H9 (cell line): ENCODE data around the gene IGF2. TPM values are rescaled to one million over a fixed set of nuclear protein-coding genes. Genes with fewer than 3 reads are reported as not detected.

ENCODE experiments used
- DNase-seq: peaks from one replicate; pipeline ENCODE4 v3.0.0-alpha.2; 2017
- H2AFZ ChIP-seq: one replicate; pipeline ENCODE4 v1.6.1; 2013; ENCODE audit warnings: mild to moderate bottlenecking, low read length, control low read depth, moderate library complexity
- H2AK5ac ChIP-seq: 2 replicates; pipeline ENCODE4 v1.6.1; 2013; ENCODE audit warnings: low read length, control low read depth, mixed read lengths; ENCODE audit not compliant: insufficient read length
- H2BK120ac ChIP-seq: one replicate; pipeline ENCODE4 v1.6.1; 2013; ENCODE audit warnings: low read depth, mild to moderate bottlenecking, low read length, control low read depth, inconsistent platforms; ENCODE audit not compliant: poor library complexity, severe bottlenecking
- H2BK12ac ChIP-seq: 2 replicates; pipeline ENCODE4 v1.6.1; 2013; ENCODE audit warnings: low read length, control low read depth, mixed read lengths, low read depth; ENCODE audit not compliant: insufficient read length
- H2BK15ac ChIP-seq: 2 replicates; pipeline ENCODE4 v1.6.1; 2013; ENCODE audit warnings: low read depth, low read length, control low read depth
- H2BK20ac ChIP-seq: one replicate; pipeline ENCODE4 v1.6.1; 2013; ENCODE audit warnings: low read depth, mild to moderate bottlenecking, low read length, control low read depth, inconsistent platforms; ENCODE audit not compliant: poor library complexity, severe bottlenecking
- H2BK5ac ChIP-seq: 2 replicates; pipeline ENCODE4 v1.6.1; 2013; ENCODE audit warnings: low read length, control low read depth, mixed read lengths; ENCODE audit not compliant: insufficient read length
- H3K14ac ChIP-seq: 2 replicates; pipeline ENCODE4 v1.6.1; 2013; ENCODE audit warnings: low read length, control low read depth; ENCODE audit not compliant: insufficient read depth
- H3K18ac ChIP-seq: 2 replicates; pipeline ENCODE4 v1.6.1; 2013; ENCODE audit warnings: low read depth, mild to moderate bottlenecking, mixed read lengths, low read length, control low read depth; ENCODE audit not compliant: insufficient read length
- H3K23ac ChIP-seq: 2 replicates; pipeline ENCODE4 v1.6.1; 2013; ENCODE audit warnings: low read length, control low read depth, mixed read lengths, low read depth; ENCODE audit not compliant: insufficient read length
- H3K23me2 ChIP-seq: 2 replicates; pipeline ENCODE4 v1.6.1; 2013; ENCODE audit warnings: low read depth, mild to moderate bottlenecking, mixed read lengths, low read length, control low read depth; ENCODE audit not compliant: insufficient read length, poor library complexity, severe bottlenecking
- H3K27ac ChIP-seq: 2 replicates; pipeline ENCODE4 v1.5.1; 2013; ENCODE audit warnings: low read length, control low read depth, mixed read lengths, low read depth; ENCODE audit not compliant: insufficient read length
- H3K27me3 ChIP-seq: 2 replicates; pipeline ENCODE4 v1.6.1; 2013; ENCODE audit warnings: low read length, control low read depth, inconsistent platforms; ENCODE audit not compliant: insufficient read depth
- H3K4ac ChIP-seq: 2 replicates; pipeline ENCODE4 v1.6.1; 2013; ENCODE audit warnings: low read depth, mild to moderate bottlenecking, control low read depth, inconsistent platforms, low read length, moderate library complexity
- H3K4me1 ChIP-seq: 2 replicates; pipeline ENCODE4 v1.6.1; 2013; ENCODE audit warnings: low read length, control low read depth, inconsistent platforms; ENCODE audit not compliant: insufficient read depth
- H3K4me2 ChIP-seq: 2 replicates; pipeline ENCODE4 v1.6.1; 2013; ENCODE audit warnings: low read length, control low read depth, mixed read lengths; ENCODE audit not compliant: insufficient read length, insufficient read depth
- H3K56ac ChIP-seq: 2 replicates; pipeline ENCODE4 v1.6.1; 2013; ENCODE audit warnings: low read depth, mild to moderate bottlenecking, mixed read lengths, low read length, control low read depth; ENCODE audit not compliant: insufficient read length
- H3K79me1 ChIP-seq: 2 replicates; pipeline ENCODE4 v1.6.1; 2013; ENCODE audit warnings: low read depth, mild to moderate bottlenecking, moderate library complexity, low read length, control low read depth, inconsistent platforms; ENCODE audit not compliant: insufficient read depth, poor library complexity, severe bottlenecking
- H3K79me2 ChIP-seq: 2 replicates; pipeline ENCODE4 v1.6.1; 2013; ENCODE audit warnings: low read length, control low read depth, inconsistent platforms; ENCODE audit not compliant: insufficient read depth
- H3K9ac ChIP-seq: 2 replicates; pipeline ENCODE4 v1.6.1; 2013; ENCODE audit warnings: low read length, control low read depth, mixed read lengths; ENCODE audit not compliant: insufficient read length; ENCODE audit errors: extremely low read depth
- H3K9me3 ChIP-seq: one replicate; pipeline ENCODE4 v1.6.1; 2013; ENCODE audit warnings: low read depth, low read length, inconsistent platforms; ENCODE audit not compliant: control insufficient read depth
- H3T11ph ChIP-seq: one replicate; pipeline ENCODE4 v1.6.1; 2013; ENCODE audit warnings: mild to moderate bottlenecking, low read length, control low read depth, inconsistent platforms
- H4K20me1 ChIP-seq: one replicate; pipeline ENCODE4 v1.6.1; 2013; ENCODE audit not compliant: control insufficient read depth, insufficient read length, insufficient read depth
- H4K5ac ChIP-seq: 2 replicates; pipeline ENCODE4 v1.6.1; 2013; ENCODE audit warnings: low read depth, mild to moderate bottlenecking, mixed read lengths, low read length, control low read depth; ENCODE audit not compliant: insufficient read length
- H4K8ac ChIP-seq: replicated peaks from 2 replicates; pipeline ENCODE4 v1.6.1; 2013; ENCODE audit warnings: low read length, control low read depth, mixed read lengths, low read depth; ENCODE audit not compliant: insufficient read length
- H4K91ac ChIP-seq: 2 replicates; pipeline ENCODE4 v1.6.1; 2013; ENCODE audit warnings: low read depth, mild to moderate bottlenecking, moderate library complexity, mixed read lengths, low read length, control low read depth; ENCODE audit not compliant: insufficient read length
- H3K27ac Mint-ChIP-seq, 3 experiments: 2 replicates in 2 of 3; 3 replicates in 1 of 3; pipeline ENCODE4 v1.8.0; 2020 to 2021; ENCODE audit warnings: mixed read lengths in 3 of 3, mild to moderate bottlenecking in 1 of 3, moderate library complexity in 1 of 3
- H3K27me3 Mint-ChIP-seq: 2 replicates; pipeline ENCODE4 v1.8.0; 2021; ENCODE audit warnings: low read depth, mild to moderate bottlenecking, moderate library complexity, mixed read lengths
- H3K36me3 Mint-ChIP-seq, 3 experiments: 2 replicates in 2 of 3; 3 replicates in 1 of 3; pipeline ENCODE4 v1.8.0; 2020 to 2021; ENCODE audit warnings: low read depth in 3 of 3, mixed read lengths in 3 of 3; ENCODE audit not compliant: insufficient read depth in 1 of 3
- H3K4me1 Mint-ChIP-seq, 2 experiments: 2 replicates each; pipeline ENCODE4 v1.8.0; 2020; ENCODE audit warnings: mixed read lengths in 2 of 2
- H3K4me3 Mint-ChIP-seq, 2 experiments: 2 replicates in 1 of 2; 3 replicates in 1 of 2; pipeline ENCODE4 v1.8.0; 2020 to 2021; ENCODE audit warnings: mild to moderate bottlenecking in 2 of 2, mixed read lengths in 2 of 2, moderate library complexity in 1 of 2
- H3K9me3 Mint-ChIP-seq, 2 experiments: 2 replicates in 1 of 2; 3 replicates in 1 of 2; pipeline ENCODE4 v1.8.0; 2020; ENCODE audit warnings: mild to moderate bottlenecking in 2 of 2, mixed read lengths in 2 of 2, moderate library complexity in 1 of 2
- WGBS: extraction: QIAGEN DNeasy Blood & Tissue Kit; methylation state at CpG from one replicate; pipeline ENCODE4 v1.1.7; 2013; ENCODE audit warnings: missing lambda C conversion rate, low lambda C conversion rate, mixed read lengths; ENCODE audit not compliant: insufficient read length; ENCODE audit errors: extremely low coverage; 5-methylcytosine and 5-hydroxymethylcytosine counted together
- total RNA-seq: library from RNA; stranded (reverse); gene quantifications from 2 replicates; pipeline ENCODE4 v1.2.1, GENCODE V29; 2021
- TF ChIP-seq, protein P1 (sequence below): fragments of 200-600 bp; sonication (generic); conservative IDR thresholded peaks from 3 replicates; pipeline ENCODE4 v1.8.0; 2021; ENCODE audit warnings: antibody characterized with exemption, mild to moderate bottlenecking

IGF2 gene
- total RNA-seq, 1 experiment from 2014 or later: 2.8 TPM

DNA sequence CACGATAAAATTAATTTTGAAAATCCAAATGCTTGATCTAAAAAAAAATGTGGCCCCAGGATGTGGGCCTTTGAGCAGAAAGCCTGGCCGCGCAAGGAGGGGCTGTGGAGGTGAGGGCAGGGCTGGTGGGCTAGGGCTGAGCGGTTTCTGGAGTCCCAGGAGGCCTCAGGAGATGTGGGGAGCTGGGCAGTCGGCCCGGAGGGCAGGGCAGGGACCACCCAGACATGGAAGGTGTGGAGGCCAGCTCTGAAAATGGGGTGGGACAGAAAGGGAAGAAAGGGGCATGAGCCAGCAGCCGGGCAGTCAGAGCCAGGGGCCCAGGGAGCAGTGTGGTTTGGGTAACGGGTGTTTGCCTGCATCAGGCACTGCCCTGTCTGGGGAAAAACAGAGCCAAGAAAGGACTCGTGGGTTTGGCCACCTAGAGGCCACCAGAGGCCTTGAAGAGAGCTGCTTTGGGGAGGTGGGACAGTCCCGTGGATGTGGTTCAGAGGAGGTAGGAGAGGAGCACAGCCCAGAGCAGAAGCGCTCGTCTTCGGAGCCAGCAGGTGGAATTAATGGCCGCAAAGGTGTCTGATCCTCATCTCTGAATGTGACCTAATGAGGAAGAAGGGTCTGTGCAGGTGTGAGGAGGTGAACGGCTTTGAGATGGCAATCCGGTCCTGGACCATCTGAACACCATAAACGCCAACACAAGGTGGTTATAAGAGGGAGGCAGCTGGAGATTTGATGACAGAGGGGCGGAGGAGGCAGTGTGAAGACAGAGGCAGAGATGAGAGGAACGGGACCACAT lies 50.2 kb downstream of the IGF2 start:
- Histone ChIP-seq H4K20me1 (no peaks in the 10 kb centered on the region), H3K27me3 (no peaks in the 10 kb centered on the region), H4K91ac (no peak overlapping the region), H2BK20ac (no peak overlapping the region), H3T11ph (no peak overlapping the region), H3K9ac (no peak overlapping the region), H2BK15ac (no peak overlapping the region), H4K5ac (no peak overlapping the region), H3K14ac (no peak overlapping the region), H3K4me2 (no peak overlapping the region), H3K79me1 (no peaks in the 10 kb centered on the region), H3K23me2 (no peaks in the 10 kb centered on the region), H2AFZ (no peak overlapping the region), H3K56ac (no peak overlapping the region), H3K9me3 (no peaks in the 10 kb centered on the region), H3K27ac (no peak overlapping the region), H3K18ac (no peak overlapping the region), H2BK120ac (no peak overlapping the region), H3K23ac (no peak overlapping the region), H2BK5ac (no peak overlapping the region), H2BK12ac (no peak overlapping the region), H3K4me1 (no peaks in the 10 kb centered on the region), H3K4ac (no peak overlapping the region), H3K79me2 (no peaks in the 10 kb centered on the region), H2AK5ac (no peak overlapping the region), H4K8ac (no peak overlapping the region)
- Mint-ChIP-seq H3K36me3 (peaks cover 2 to 15% (median 4%) of the 10 kb centered on the region in 3 experiments; a peak in 5 of 7 replicates), H3K9me3 (peaks cover 10% of the 10 kb centered on the region in 2 experiments), H3K27me3 (peaks cover 54% of the 10 kb centered on the region), H3K27ac (no peak overlapping the region), H3K4me3 (no peak overlapping the region), H3K4me1 (peaks cover 5 to 9% of the 10 kb centered on the region in 2 experiments; a peak in 3 of 4 replicates)
- DNase-seq: peak; percentile 54
- TF ChIP-seq, protein P1, sequence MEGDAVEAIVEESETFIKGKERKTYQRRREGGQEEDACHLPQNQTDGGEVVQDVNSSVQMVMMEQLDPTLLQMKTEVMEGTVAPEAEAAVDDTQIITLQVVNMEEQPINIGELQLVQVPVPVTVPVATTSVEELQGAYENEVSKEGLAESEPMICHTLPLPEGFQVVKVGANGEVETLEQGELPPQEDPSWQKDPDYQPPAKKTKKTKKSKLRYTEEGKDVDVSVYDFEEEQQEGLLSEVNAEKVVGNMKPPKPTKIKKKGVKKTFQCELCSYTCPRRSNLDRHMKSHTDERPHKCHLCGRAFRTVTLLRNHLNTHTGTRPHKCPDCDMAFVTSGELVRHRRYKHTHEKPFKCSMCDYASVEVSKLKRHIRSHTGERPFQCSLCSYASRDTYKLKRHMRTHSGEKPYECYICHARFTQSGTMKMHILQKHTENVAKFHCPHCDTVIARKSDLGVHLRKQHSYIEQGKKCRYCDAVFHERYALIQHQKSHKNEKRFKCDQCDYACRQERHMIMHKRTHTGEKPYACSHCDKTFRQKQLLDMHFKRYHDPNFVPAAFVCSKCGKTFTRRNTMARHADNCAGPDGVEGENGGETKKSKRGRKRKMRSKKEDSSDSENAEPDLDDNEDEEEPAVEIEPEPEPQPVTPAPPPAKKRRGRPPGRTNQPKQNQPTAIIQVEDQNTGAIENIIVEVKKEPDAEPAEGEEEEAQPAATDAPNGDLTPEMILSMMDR: peak; percentile 47
- WGBS: no CpG with 5 or more reads among the region's 19 CpGs
